ENCODE measurements around the gene CACNA2D3. TPM values are rescaled to one million over a fixed set of nuclear protein-coding genes. Genes with fewer than 3 reads are reported as not detected.

Gene CACNA2D3
- total RNA-seq, 2 donors from 2014 or later = 0.42 to 0.98 TPM

- Histone ChIP-seq H3K27me3 (no peaks in the 10 kb centered on the region), H3K27ac (no peak overlapping the region), H3K9me3 (no peaks in the 10 kb centered on the region), H3K4me3 (no peak overlapping the region), H3K9ac (ENCODE audit: low read depth in 2 of 2, low read length in 2 of 2) (no peak overlapping the region), H3K4me1 (no peaks in the 10 kb centered on the region), H3K36me3 (no peaks in the 10 kb centered on the region)
- intact Hi-C loops (cut with DNase I) = no loop called here
- TF ChIP-seq CTCF (IDR thresholded peaks at IDR 0.05) = no peak
- DNase-seq = no peak
Observed at GRCh38 chr3:54563501-54564200, 441.3 kb downstream of the CACNA2D3 start.

GRCh38 chr3:54564374-54564925, 442.1 kb downstream of the CACNA2D3 start:
- no peak for DNase-seq
- Histone ChIP-seq H3K27ac (no peak overlapping the region), H3K9ac (ENCODE audit: low read depth in 2 of 2, low read length in 2 of 2) (no peak overlapping the region), H3K4me1 (no peaks in the 10 kb centered on the region), H3K36me3 (no peaks in the 10 kb centered on the region), H3K27me3 (no peaks in the 10 kb centered on the region), H3K9me3 (no peaks in the 10 kb centered on the region), H3K4me3 (no peak overlapping the region)
- no peak for TF ChIP-seq CTCF (IDR thresholded peaks at IDR 0.05)
- intact Hi-C loops (cut with DNase I) = no loop called here

GRCh38 chr3:54565956-54566355, 443.6 kb downstream of the CACNA2D3 start:
- no peaks in the 10 kb centered on the region for H3K4me1 ChIP-seq
- H3K36me3 ChIP-seq = no peaks in the 10 kb centered on the region
- H3K4me3 ChIP-seq = no peak overlapping the region
- H3K9me3 ChIP-seq = no peaks in the 10 kb centered on the region
- no peak for TF ChIP-seq CTCF (IDR thresholded peaks at IDR 0.05)
- no peaks in the 10 kb centered on the region for H3K27me3 ChIP-seq
- H3K9ac ChIP-seq (ENCODE audit: low read depth in 2 of 2, low read length in 2 of 2) = no peak overlapping the region
- no peak overlapping the region for H3K27ac ChIP-seq
- intact Hi-C loops (cut with DNase I) = no loop called here
- no peak for DNase-seq

GRCh38 chr3:54567949-54568348, 445.6 kb downstream of the CACNA2D3 start:
- Histone ChIP-seq H3K4me3 (no peak overlapping the region), H3K4me1 (no peaks in the 10 kb centered on the region), H3K36me3 (no peaks in the 10 kb centered on the region), H3K27me3 (no peaks in the 10 kb centered on the region), H3K9ac (ENCODE audit: low read depth in 2 of 2, low read length in 2 of 2) (no peak overlapping the region), H3K27ac (no peak overlapping the region), H3K9me3 (no peaks in the 10 kb centered on the region)
- no peak for TF ChIP-seq CTCF (IDR thresholded peaks at IDR 0.05)
- DNase-seq = no peak
- intact Hi-C loops (cut with DNase I) = no loop called here

- no peak for TF ChIP-seq CTCF (IDR thresholded peaks at IDR 0.05)
- Histone ChIP-seq H3K27ac (no peak overlapping the region), H3K36me3 (no peaks in the 10 kb centered on the region), H3K4me3 (no peak overlapping the region), H3K27me3 (no peaks in the 10 kb centered on the region), H3K4me1 (no peaks in the 10 kb centered on the region), H3K9me3 (no peaks in the 10 kb centered on the region), H3K9ac (ENCODE audit: low read depth in 2 of 2, low read length in 2 of 2) (no peak overlapping the region)
- DNase-seq = no peak
- intact Hi-C loops (cut with DNase I) = no loop called here
Observed at GRCh38 chr3:54570008-54570407, 447.7 kb downstream of the CACNA2D3 start.

All from colonic mucosa (tissue), 4 donors.